Stimulated activated CD8-positive, alpha-beta memory T cell treated with anti-CD3 and anti-CD28 coated beads, Interleukin-12 subunit alpha, Interleukin-12 subunit beta, amount 100 ng/mL, for 1 hour (primary cell): ENCODE measurements around the gene RAD51D.
A peak's percentile ranks its signal among the peaks of the same experiment; 100 is the strongest.
"Not testable (repeated sequence)": the region's sequence is repeated elsewhere in the genome, so short reads cannot be mapped to it uniquely, and the experiment has no call there.

ENCODE experiments used
- DNase-seq: peaks from one replicate; pipeline ENCODE4 v3.0.0-alpha.2; 2020; ENCODE audit warnings: low read depth

The RAD51D gene

GRCh38 chr17:35119370-35120165 lies at the start of gene RAD51D:
RAD51D (minus strand) TSS chr17:35119860; CDS start chr17:35119613, 247 bp downstream.
- DNase-seq, result peak; percentile 62

GRCh38 chr17:35167666-35168065 lies 48.0 kb upstream of the RAD51D start:
- DNase-seq, result no peak

DNA sequence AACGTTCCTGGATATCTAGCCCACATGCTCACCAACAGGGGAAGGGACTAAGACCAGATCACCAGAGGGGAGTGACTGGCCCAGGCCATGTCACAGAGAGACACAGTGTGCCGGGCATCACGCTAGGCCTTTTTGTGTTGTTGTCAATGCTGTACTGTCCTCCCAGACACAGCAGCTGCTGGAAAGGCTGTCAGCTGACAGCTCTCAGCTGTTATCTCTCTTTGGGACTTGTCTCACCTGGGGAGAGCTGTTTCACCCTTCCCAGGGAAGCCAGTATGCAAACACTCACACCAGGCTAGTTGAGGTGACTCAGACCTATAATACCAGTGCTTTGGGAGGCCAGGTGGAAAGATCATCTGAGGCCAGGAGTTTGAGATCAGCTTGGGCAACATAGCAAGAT lies 47.4 kb upstream of the RAD51D start:
- no peak for DNase-seq

GRCh38 chr17:35166526-35166925 lies 46.9 kb upstream of the RAD51D start:
- DNase-seq, result no peak

DNA sequence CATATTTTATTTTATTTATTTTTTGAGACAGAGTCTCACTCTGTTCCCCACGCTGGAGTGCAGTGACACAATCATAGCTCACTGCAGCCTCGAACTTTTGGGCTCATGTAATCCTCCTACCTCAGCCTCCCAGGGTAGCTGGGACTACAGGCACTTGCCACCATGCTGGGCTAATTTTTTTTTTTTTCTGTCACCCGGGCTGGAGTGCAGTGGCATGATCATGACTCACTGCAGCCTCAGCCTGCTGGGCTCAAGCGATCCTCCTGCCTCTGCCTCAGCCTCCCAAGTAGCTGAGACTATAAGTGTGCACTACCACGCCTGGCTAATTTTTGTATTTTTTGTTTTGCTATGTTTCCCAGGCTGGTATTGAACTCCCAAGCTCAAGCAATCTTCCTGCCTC lies 45.1 kb upstream of the RAD51D start:
- no peak for DNase-seq

GRCh38 chr17:35163886-35164285 lies 44.2 kb upstream of the RAD51D start:
- DNase-seq, result no peak

DNA sequence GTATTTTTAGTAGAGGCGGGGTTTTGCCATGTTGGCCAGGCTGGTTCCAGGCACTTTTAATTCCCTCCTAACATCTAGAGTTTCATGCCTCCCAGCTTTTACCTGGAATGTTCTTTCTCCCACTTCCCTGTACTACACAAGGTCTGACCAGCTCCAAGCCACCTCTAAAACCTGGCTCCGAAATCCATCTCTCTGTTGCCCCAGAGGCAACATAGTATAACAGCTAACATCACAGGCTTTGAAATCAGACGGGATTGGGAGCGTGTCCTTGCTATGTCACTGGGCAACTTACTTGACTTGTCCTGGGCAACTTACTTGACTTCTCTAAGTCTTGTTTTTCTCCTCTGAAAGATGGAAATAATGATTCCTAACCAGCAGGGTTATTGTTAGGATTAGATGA lies 43.1 kb upstream of the RAD51D start:
- DNase-seq, result no peak

DNA sequence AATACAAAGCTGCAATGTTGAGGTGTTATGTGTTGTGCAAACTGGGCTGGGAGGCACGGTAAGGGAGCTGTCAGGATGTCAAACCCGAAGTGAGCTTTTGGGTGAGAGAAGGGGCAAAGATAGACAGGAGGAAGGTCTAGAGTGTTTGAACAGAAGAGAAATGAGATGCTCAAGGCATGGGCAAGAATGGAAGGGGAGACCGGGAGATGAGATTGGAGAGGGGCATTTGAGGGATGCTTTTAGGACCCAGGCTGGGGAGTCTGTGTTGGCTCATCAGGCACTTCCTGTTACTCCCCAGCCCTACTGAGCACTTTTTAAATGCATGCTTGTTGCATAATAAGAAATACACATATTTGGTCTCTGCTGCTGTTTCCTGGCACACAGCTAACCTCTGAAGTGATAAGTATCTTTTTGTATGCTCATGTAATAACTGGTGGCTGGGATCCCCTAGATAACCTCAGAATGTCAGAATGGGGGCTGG lies 41.7 kb upstream of the RAD51D start:
- no peak for DNase-seq

- DNase-seq, result peak; percentile 15
Measured at GRCh38 chr17:35160354-35161201, 40.9 kb upstream of the RAD51D start.

DNA sequence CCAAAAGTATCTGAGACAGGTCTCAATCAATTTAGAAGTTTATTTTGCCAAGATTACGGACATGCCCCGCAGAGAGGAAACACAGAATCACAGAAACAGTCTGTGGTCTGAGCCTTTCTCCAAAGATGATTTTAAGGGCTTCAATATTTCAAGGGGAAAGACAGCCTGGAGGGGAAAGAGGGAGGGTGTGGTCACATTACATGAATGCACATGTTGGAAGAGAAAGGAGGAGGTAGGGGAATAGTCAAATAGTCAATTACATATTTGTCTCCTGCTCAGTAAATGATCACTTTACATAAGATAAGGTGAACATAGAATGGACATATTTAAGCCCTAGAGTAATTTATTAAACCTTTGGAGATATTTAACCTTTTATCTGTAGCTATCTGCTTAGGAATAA lies 40.3 kb upstream of the RAD51D start:
- no peak for DNase-seq

GRCh38 chr17:35155246-35155645 lies 35.6 kb upstream of the RAD51D start:
- DNase-seq, result no peak

- no peak for DNase-seq
Measured at GRCh38 chr17:35154196-35155165, 34.8 kb upstream of the RAD51D start.

GRCh38 chr17:35152421-35153140 lies 32.9 kb upstream of the RAD51D start:
- no peak for DNase-seq

GRCh38 chr17:35151080-35151479 lies 31.4 kb upstream of the RAD51D start:
- not testable (repeated sequence) for DNase-seq

DNA sequence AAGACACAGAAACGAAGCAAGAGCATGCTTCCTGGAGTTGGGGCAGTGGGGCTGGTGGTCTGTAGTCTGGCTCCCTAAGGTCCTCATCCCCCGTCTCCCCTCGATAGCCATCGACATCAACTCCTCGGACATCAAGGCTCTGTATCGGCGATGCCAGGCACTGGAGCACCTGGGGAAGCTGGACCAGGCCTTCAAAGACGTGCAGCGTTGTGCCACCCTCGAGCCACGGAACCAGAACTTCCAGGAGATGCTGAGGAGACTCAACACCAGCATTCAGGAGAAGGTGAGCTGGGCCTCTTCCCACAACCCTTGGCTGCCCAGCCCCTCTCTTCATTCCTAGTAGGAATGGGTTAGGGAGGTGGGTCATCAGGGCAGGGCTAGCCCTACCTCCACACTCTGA lies 30.3 kb upstream of the RAD51D start:
- no peak for DNase-seq

DNA sequence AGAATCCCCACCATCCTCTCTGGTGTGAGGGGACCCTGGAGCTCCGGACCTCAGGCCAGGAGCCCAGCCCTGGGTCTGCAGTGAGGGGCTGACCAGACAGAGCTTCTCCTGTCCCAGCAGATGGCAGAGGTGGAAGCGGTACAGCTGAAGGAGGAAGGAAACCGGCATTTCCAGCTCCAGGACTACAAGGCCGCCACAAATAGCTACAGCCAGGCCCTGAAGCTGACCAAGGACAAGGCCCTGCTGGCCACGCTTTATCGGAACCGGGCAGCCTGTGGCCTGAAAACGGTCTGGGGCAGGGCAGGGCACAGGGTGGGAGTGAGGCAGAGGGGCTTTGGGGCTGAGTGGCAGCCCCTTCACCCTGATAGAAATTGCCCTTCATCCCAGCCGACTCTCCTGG lies 28.5 kb upstream of the RAD51D start:
- no peak for DNase-seq

- no peak for DNase-seq
Measured at GRCh38 chr17:35147375-35147905, 27.8 kb upstream of the RAD51D start, which contains the start of gene UNC45B. UNC45B (plus strand) TSS chr17:35147817; CDS start chr17:35148264, 447 bp downstream.

DNA sequence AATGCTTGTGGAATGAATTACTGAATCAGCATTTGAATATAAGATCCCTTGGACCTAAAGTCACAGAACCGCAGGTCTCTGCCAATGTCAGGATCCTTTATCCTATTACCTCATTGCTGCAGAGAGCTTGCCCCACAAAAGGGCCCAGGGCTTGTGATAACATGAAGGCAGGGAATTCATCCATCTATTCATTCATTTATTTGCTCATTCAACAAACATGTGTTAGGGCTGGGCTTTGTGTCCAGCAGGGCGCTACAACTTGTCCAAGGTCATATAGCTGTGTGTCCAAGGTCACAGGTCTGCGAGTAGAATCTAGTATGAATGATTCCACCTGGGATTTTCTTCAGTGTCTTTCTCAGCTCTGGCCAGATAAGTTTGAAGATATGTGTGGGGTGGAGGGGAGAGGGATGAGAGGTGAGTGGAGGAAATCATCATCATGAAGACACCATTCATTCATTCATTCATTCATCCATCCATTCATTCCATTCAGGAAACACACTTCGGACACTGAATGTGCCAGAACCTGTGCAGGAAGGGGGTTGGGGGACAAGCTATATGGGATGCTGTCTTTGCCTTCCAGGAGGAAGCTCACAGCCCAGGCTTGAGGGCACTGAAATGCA lies 26.7 kb upstream of the RAD51D start:
- DNase-seq, result no peak

DNA sequence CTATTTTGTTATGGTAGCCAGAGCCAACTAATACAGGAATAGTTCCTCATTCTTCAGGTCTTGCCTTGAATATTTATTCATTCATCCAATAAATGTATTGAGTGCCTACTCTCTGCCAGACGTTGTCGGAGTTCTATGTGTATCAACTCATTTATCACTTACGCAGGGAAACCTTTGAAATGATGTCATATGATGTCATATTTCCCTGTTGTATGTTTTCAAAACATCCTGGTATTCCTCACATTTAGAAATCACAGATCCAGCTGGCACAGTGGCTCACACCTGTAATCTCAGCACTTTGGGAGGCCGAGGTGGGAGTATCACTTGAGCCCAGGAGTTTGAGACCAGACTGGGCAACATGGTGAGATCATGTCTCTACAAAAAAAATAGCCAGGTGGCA lies 25.2 kb upstream of the RAD51D start:
- DNase-seq, result no peak

DNA sequence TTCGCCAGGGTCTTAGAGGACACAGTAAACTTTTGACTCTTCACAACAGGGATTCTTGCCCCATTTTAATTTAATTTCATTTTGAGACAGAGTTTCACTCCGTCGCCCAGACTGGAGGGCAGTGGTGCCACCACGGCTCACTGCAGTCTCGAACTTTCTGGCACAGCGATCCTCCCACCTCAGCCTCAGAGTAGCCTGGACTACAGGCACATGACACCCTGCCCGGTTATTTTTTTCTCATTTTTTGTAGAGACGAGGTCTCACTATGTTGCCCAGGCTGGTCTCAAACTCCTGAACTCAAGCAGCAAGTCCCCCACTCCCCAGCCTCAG lies 22.8 kb upstream of the RAD51D start:
- DNase-seq, result no peak
